Sigmoid colon (tissue), 4 donors: ENCODE results near the gene OTOP2.

ENCODE experiments used
- CTCF ChIP-seq, 4 experiments: fragments of 450-650 bp in 3 of 4; fragments of 200-600 bp in 1 of 4; IDR thresholded peaks; one replicate each; pipeline ENCODE4 v1.5.1; 2016 to 2019; ENCODE audit warnings: antibody characterized with exemption in 4 of 4, mild to moderate bottlenecking in 3 of 4, moderate library complexity in 2 of 4
- POLR2A ChIP-seq, 2 donors: fragments of 450-650 bp; IDR thresholded peaks; one replicate each; pipeline ENCODE4 v1.6.1; 2016; ENCODE audit warnings: antibody characterized with exemption in 2 of 2, mild to moderate bottlenecking in 2 of 2, moderate library complexity in 2 of 2
- POLR2AphosphoS5 ChIP-seq, 4 donors: sonication (generic); formaldehyde crosslinking; IDR thresholded peaks; one replicate each; pipeline ENCODE4 v1.6.1; 2017; ENCODE audit warnings: antibody characterized with exemption in 4 of 4

DNA sequence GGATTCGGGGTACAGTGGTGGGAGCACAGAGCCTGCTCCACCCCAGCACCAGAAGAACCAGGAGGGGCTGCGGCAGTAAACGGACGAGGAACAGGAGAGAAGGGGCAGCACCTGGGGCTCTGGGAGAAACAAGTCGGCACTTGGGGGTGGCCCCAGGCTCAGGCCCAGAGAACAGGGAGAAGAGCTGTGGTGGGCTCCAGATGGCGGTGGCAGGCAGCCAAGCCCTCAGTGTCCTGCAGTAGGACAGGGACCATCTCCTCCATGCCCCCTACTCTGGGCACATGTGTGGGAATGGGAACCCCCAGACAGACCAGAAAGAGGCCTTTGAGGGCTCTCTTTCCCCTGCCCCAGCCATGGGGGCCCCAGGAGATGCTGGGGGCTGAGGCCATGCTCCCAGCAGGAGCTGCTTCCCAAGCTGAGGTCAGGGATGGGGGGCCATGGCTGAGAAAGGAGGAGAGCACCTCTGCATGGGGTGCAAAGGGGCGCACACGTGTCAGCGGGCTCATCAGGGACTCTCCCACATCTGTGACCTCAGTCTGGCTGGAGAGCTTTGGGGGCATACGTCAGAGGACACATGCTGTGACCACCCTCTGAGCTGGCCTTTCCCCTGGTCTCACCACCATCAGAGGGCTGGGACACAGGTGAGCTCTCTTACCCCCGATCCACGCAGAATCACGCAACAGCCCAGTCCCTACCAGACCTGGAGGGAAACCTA is 7.8 kb upstream of the OTOP2 start:
- TF ChIP-seq POLR2AphosphoS5 (IDR thresholded peaks at IDR 0.05) (no peak), CTCF (IDR thresholded peaks at IDR 0.05) (no peak), POLR2A (IDR thresholded peaks at IDR 0.05) (no peak)
